Thyroid gland (tissue), 4 donors: Measurements from ENCODE around the gene BRSK2. TPM values are rescaled to one million over a fixed set of nuclear protein-coding genes. Genes with fewer than 3 reads are reported as not detected.

Source experiments
- DNase-seq, 2 donors: peaks; one replicate each; pipeline ENCODE4 v3.0.0-alpha.2; 2019
- H3K27ac ChIP-seq, 3 donors: fragments of 200-600 bp; sonication (generic); 1 replicate in 2 of 3; 2 replicates in 1 of 3; pipeline ENCODE4 v1.5.1; 2016 to 2019; ENCODE audit warnings: mild to moderate bottlenecking in 1 of 3, moderate library complexity in 1 of 3
- H3K27me3 ChIP-seq: fragments of 200-600 bp; sonication (generic); one replicate; pipeline ENCODE4 v1.5.1; 2019
- H3K36me3 ChIP-seq, 2 donors: fragments of 200-600 bp; sonication (generic); one replicate each; pipeline ENCODE4 v1.5.1; 2016 to 2019
- H3K4me1 ChIP-seq, 2 donors: fragments of 200-600 bp; sonication (generic); one replicate each; pipeline ENCODE4 v1.5.1; 2017 to 2019
- H3K4me3 ChIP-seq, 3 donors: fragments of 200-600 bp; sonication (generic); replicated peaks in 1 of 3; 1 replicate in 2 of 3; 2 replicates in 1 of 3; pipeline ENCODE4 v1.5.1; 2016; ENCODE audit warnings: mild to moderate bottlenecking in 1 of 3
- H3K9me3 ChIP-seq: fragments of 200-600 bp; sonication (generic); one replicate; pipeline ENCODE4 v1.5.1; 2017
- POLR2A ChIP-seq, 2 donors: fragments of 450-650 bp; IDR thresholded peaks; one replicate each; pipeline ENCODE4 v1.6.1; 2017; ENCODE audit warnings: antibody characterized with exemption in 2 of 2, mild to moderate bottlenecking in 2 of 2, moderate library complexity in 1 of 2
- WGBS, 2 donors: methylation state at CpG; one replicate each; pipeline ENCODE4 v1.1.5; 2017; 5-methylcytosine and 5-hydroxymethylcytosine counted together
- intact Hi-C: fragments of 100-400 bp; cut with DNase I; formaldehyde crosslinking; loops from one replicate; pipeline ENCODE4 v1.15.1; 2023
- total RNA-seq, 4 donors: library from RNA; depleted of rRNA; stranded (reverse); fragments of >200 nt; gene quantifications; one replicate each; pipeline ENCODE4 v1.2.3, GENCODE V29; 2016
- TF ChIP-seq, protein P1 (sequence below), 6 experiments: fragments of 200-600 bp in 3 of 6; fragments of 450-650 bp in 3 of 6; sonication (generic) in 3 of 6; IDR thresholded peaks; one replicate each; pipeline ENCODE4 v1.5.1; 2016 to 2019; ENCODE audit warnings: antibody characterized with exemption in 6 of 6, mild to moderate bottlenecking in 2 of 6, inconsistent platforms in 1 of 6, moderate library complexity in 1 of 6

The BRSK2 gene
- total RNA-seq, 4 donors from 2014 or later = 0.34 to 2.2 (median 0.81) TPM

DNA sequence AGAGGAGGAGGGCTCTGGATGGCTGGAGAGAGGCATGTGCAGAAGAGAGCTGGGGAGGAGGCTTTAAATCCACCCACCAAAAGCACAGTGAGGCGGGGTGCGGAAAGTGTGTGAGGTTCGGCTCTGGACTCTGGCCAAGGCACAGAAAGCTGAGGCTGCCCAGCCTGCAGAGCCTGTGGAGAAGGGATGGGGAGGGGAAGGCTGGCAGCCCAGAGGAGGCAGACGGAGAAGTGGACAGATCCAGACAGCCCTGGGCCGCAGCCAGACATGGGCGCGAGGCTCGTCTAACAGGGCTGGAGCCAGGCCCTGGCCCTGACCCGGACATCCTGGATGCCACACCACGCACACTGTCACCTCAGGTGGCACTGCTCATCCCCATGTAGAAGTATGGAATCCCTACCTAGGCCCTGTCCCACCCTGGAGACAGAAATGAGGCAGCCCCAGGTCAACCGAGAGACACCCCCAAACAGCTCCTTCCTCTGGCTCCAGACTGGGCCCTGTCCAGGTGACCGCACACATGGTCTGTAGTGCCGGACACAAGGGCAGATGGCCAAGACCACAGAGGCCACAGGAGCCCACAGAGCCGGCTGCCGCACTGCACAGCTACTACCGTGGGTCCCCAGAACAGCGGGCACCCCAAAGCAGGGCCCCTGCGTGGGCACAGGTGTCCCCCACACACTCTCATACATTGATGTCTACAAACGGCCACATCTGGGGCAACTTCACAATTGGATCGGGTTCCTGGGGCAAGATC is 113.4 kb downstream of the BRSK2 start:
- peak; percentile 86 to 87 for DNase-seq
- H3K36me3 ChIP-seq = no peaks in the 10 kb centered on the region
- H3K27me3 ChIP-seq = no peaks in the 10 kb centered on the region
- no peaks in the 10 kb centered on the region for H3K9me3 ChIP-seq
- H3K4me3 ChIP-seq = no peak overlapping the region
- intact Hi-C loops = loop anchor here (5.0 kb wide), 1 partner anchor 41 kb away; no protein-coding TSS in a partner anchor
- H3K4me1 ChIP-seq = peaks cover 42 to 60% of the 10 kb centered on the region in 2 donors
- TF ChIP-seq, protein P1, sequence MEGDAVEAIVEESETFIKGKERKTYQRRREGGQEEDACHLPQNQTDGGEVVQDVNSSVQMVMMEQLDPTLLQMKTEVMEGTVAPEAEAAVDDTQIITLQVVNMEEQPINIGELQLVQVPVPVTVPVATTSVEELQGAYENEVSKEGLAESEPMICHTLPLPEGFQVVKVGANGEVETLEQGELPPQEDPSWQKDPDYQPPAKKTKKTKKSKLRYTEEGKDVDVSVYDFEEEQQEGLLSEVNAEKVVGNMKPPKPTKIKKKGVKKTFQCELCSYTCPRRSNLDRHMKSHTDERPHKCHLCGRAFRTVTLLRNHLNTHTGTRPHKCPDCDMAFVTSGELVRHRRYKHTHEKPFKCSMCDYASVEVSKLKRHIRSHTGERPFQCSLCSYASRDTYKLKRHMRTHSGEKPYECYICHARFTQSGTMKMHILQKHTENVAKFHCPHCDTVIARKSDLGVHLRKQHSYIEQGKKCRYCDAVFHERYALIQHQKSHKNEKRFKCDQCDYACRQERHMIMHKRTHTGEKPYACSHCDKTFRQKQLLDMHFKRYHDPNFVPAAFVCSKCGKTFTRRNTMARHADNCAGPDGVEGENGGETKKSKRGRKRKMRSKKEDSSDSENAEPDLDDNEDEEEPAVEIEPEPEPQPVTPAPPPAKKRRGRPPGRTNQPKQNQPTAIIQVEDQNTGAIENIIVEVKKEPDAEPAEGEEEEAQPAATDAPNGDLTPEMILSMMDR (IDR thresholded peaks at IDR 0.05) = no peak
- TF ChIP-seq POLR2A (IDR thresholded peaks at IDR 0.05) = no peak
- peak overlapping the region; percentile 11 to 42 (median 19) for H3K27ac ChIP-seq
- WGBS, 2 donors = 48 to 64% methylated on average over 12 to 15 of the region's 20 CpGs

DNA sequence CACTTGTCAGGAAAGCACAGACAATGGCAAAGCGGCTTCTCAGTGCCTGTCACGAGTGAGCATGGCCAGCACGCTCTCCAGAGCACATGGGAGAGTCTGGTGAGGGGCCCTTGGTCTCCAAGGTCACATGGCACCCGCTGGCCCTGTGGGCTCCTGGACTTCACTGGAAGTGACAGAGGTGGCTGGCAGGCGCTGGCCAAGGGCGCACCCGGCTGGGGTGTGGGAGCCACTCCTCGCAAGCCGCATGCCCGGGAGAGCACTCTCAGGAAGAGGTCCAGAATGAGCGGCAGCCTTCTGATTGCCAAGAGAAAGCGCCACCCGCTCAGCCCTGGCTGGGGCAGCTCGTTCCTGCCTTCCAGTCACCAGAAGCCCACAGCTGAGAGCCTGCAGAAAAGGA is 114.0 kb downstream of the BRSK2 start:
- intact Hi-C loops = loop anchor here (5.0 kb wide), 1 partner anchor 41 kb away; no protein-coding TSS in a partner anchor
- Histone ChIP-seq H3K4me3 (no peak overlapping the region), H3K36me3 (no peaks in the 10 kb centered on the region), H3K27me3 (no peaks in the 10 kb centered on the region), H3K27ac (peak overlapping the region; percentile 11 to 42 (median 19)), H3K4me1 (peaks cover 48 to 63% of the 10 kb centered on the region in 2 donors), H3K9me3 (no peaks in the 10 kb centered on the region)
- 77 to 78% methylated on average over 6 to 11 of the region's 14 CpGs for WGBS, 2 donors
- no peak for TF ChIP-seq POLR2A (IDR thresholded peaks at IDR 0.05)
- TF ChIP-seq, protein P1 (IDR thresholded peaks at IDR 0.05) = no peak
- peak; percentile 50 to 60 for DNase-seq

DNA sequence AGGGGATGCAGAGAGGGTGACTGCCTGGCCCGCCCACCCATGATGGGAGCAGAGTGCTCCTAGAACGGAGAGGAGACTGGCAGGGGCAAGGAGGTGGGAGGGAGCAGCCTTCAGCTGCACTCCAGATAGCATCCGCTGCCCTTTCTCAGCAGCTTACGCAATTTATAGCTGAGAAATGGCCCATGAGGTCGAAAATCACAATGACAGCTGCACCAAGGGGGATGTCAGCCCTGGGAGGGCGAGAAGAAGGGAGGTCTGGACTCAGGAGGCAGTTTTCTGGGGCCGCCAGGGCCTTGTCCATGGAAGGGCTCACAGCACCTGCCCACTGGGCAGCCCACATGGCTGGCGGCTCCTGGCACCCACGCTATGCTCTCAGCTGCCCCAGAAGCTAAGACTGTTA is 114.4 kb downstream of the BRSK2 start:
- Histone ChIP-seq H3K4me3 (no peak overlapping the region), H3K36me3 (no peaks in the 10 kb centered on the region), H3K9me3 (no peaks in the 10 kb centered on the region), H3K27me3 (no peaks in the 10 kb centered on the region), H3K4me1 (peaks cover 52 to 68% of the 10 kb centered on the region in 2 donors), H3K27ac (no peak overlapping the region)
- WGBS, 2 donors = 76 to 87% methylated on average over 9 of the region's 9 CpGs
- intact Hi-C loops = loop anchor here (5.0 kb wide), 1 partner anchor 42 kb away; no protein-coding TSS in a partner anchor
- TF ChIP-seq, protein P1 (IDR thresholded peaks at IDR 0.05) = no peak
- no peak for TF ChIP-seq POLR2A (IDR thresholded peaks at IDR 0.05)
- DNase-seq = no peak

DNA sequence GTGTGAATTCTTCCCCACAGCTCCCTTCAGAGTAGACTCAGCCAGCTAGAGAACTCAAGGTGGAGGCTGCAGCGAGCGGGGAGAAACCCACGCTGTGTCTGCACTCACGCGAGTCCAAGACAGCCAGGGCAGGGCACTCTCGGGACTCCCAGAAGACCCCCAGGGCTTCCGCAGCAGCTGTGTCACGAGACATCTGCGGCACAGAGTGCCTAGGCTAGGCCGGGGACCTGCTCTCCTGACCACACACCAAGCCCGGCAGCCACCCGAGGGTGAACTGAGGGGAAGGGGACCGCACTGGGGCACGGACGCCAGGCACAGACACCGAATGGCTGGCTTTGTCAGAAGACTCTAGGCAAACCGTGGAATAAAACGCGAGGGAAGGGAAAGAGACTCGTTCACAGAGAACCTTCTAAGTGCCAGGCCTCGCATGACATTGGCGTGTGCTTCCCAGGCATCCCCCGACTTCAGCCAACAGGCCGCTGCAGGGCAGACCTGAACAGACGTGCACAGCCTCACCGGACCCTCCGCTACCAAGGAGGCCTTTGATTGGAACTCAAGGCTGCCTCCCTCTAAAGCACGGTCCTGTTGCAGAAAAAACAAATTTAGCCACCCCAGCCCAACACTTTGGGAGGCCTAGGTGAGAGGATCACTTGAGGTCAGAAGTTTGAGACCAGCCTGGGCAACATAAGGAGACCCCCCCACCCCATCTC is 115.0 kb downstream of the BRSK2 start:
- TF ChIP-seq POLR2A (IDR thresholded peaks at IDR 0.05) = no peak
- TF ChIP-seq, protein P1 (IDR thresholded peaks at IDR 0.05) = no peak
- H3K36me3 ChIP-seq = no peaks in the 10 kb centered on the region
- no peaks in the 10 kb centered on the region for H3K27me3 ChIP-seq
- no peaks in the 10 kb centered on the region for H3K9me3 ChIP-seq
- no peak overlapping the region for H3K27ac ChIP-seq
- DNase-seq = no peak
- no peak overlapping the region for H3K4me3 ChIP-seq
- intact Hi-C loops = loop anchor here (5.0 kb wide), 1 partner anchor 42 kb away; no protein-coding TSS in a partner anchor
- peaks cover 57 to 74% of the 10 kb centered on the region in 2 donors for H3K4me1 ChIP-seq
- 91 to 93% methylated on average over 19 to 25 of the region's 28 CpGs for WGBS, 2 donors
